ENCODE results near the gene NCOA7. TPM values are rescaled to one million over a fixed set of nuclear protein-coding genes. Genes with fewer than 3 reads are reported as not detected.

Gene NCOA7
- total RNA-seq (2021; fragmentation: NEBNext Ultra II Directional; extraction: Animal tissue kit (Norgen Biotek cat#: 25700)) (10.3 and 10.7 TPM in 2 replicates), polyA plus RNA-seq (2011; rRNA removed) (2.0 and 2.6 TPM in 2 replicates), polyA minus RNA-seq (2011; rRNA and poly(A)+ RNA removed) (19.8 and 24.2 TPM in 2 replicates)
- 4.1 TPM for polyA plus RNA-seq (2011; cell fraction: cytosol; rRNA removed)
- 6.6 TPM for polyA plus RNA-seq (2011; cell fraction: nucleus; rRNA removed)
- polyA plus RNA-seq (2012, experiment 1 of 2) = 5.3 to 12.3 TPM (median 5.7 TPM) in 4 replicates
- 0.34 TPM for polyA plus RNA-seq (2012, experiment 2 of 2)
- polyA plus RNA-seq (2013, experiment 1 of 2) = 7.8 TPM
- 6.5 TPM for polyA plus RNA-seq (2013, experiment 2 of 2)
- polyA minus RNA-seq (2011; cell fraction: cytosol; rRNA and poly(A)+ RNA removed) = 7.0 TPM
- 12.3 TPM for polyA minus RNA-seq (2011; cell fraction: nucleus; rRNA and poly(A)+ RNA removed)
- long read RNA-seq, experiment 1, partial matches to known transcripts = 5 of 5 reads
- long read RNA-seq, experiment 1, other reads (novel, unspliced or antisense) = 0 of 5 reads
- long read RNA-seq, experiment 2 = 0 reads

- Histone ChIP-seq H2BK120ac (replicated peaks; ENCODE audit: low read depth, low read length) (no peak within 1 kb of the TSS), H4K8ac (ENCODE audit: extremely low read depth, insufficient read depth, low read length) (peak within 1 kb of the TSS; percentile 58), H3K4me1 (replicated peaks in 1 of 4; ENCODE audit: control insufficient read depth in 3 of 4, insufficient read depth in 4 of 4, low read length in 3 of 4) (peaks cover 2 to 10% (median 4%) of the 10 kb centered on the region in 4 experiments; a peak in 4 of 7 replicates), H4K20me1 (replicated peaks in 1 of 2; ENCODE audit: control insufficient read depth in 1 of 2, insufficient read depth in 2 of 2, low read length in 2 of 2) (no peaks in the 10 kb centered on the region), H3K4me3 (ENCODE audit: extremely low read depth in 1 of 4, insufficient read depth in 2 of 4, low read depth in 3 of 4, low read length in 4 of 4) (peak within 1 kb of the TSS; percentile 66 to 84 (median 74)), H3K18ac (ENCODE audit: extremely low read depth, low read length) (peak within 1 kb of the TSS; percentile 95), H2BK5ac (ENCODE audit: low read depth, low read length) (peak within 1 kb of the TSS; percentile 69; the same call in 1 of the 2 replicates), H3K27ac (ENCODE audit: low read depth, low read length) (peak within 1 kb of the TSS; percentile 49; the same call in 1 of the 2 replicates), H2AFZ (ENCODE audit: low read length) (peak within 1 kb of the TSS; percentile 89), H3K4me2 (ENCODE audit: insufficient read depth in 1 of 2, low read depth in 2 of 2, low read length in 2 of 2) (peak within 1 kb of the TSS; percentile 75 to 89), H2BK15ac (ENCODE audit: low read length) (no peak within 1 kb of the TSS), H2BK20ac (ENCODE audit: low read length) (no peak within 1 kb of the TSS), H3K79me2 (ENCODE audit: control insufficient read depth in 1 of 2, insufficient read depth in 2 of 2, low read length in 2 of 2) (0 out of 4 replicates have a peak, but pooled peaks cover 0 to 5% of the 10 kb centered on the region in 2 experiments), H4K91ac (replicated peaks; ENCODE audit: insufficient read length, low read length) (peak within 1 kb of the TSS; percentile 67), H3K9me3 (ENCODE audit: insufficient read depth in 2 of 2, low read depth in 1 of 2, low read length in 1 of 2) (no peaks in the 10 kb centered on the region), H3K36me3 (ENCODE audit: control insufficient read depth in 2 of 4, insufficient read depth in 4 of 4, low read length in 3 of 4) (no peaks in the 10 kb centered on the region), H3K4ac (replicated peaks; ENCODE audit: insufficient read length, low read depth, low read length) (no peak within 1 kb of the TSS), H2AK5ac (ENCODE audit: low read depth, low read length) (peak within 1 kb of the TSS; percentile 18; the same call in 1 of the 2 replicates), H2BK12ac (ENCODE audit: low read depth, low read length) (no peak within 1 kb of the TSS), H3K23me2 (ENCODE audit: low read depth, low read length) (peaks cover 11% of the 10 kb centered on the region), H3K79me1 (ENCODE audit: low read depth, low read length) (no peaks in the 10 kb centered on the region), H3K27me3 (replicated peaks in 1 of 4; ENCODE audit: control insufficient read depth in 3 of 4, extremely low read depth in 1 of 4, insufficient read depth in 3 of 4, low read length in 3 of 4) (no peaks in the 10 kb centered on the region; a peak in 1 of 7 replicates), H4K5ac (ENCODE audit: insufficient read length, low read depth, low read length) (peak within 1 kb of the TSS; percentile 19), H3K14ac (ENCODE audit: insufficient read length) (no peak within 1 kb of the TSS), H3K56ac (replicated peaks; ENCODE audit: insufficient read length, low read depth, low read length) (peak within 1 kb of the TSS; percentile 30), H3K23ac (ENCODE audit: insufficient read length) (no peak within 1 kb of the TSS), H3K9ac (replicated peaks in 1 of 4; ENCODE audit: extremely low read depth in 1 of 4, low read depth in 3 of 4, low read length in 3 of 4) (peak within 1 kb of the TSS; percentile 52 to 73 (median 58))
- WGBS, 2 experiments (ENCODE audit: extremely low coverage in 1 of 2, insufficient coverage in 1 of 2, insufficient read length in 1 of 2, insufficient replicate concordance in 2 of 2, low coverage in 1 of 2, low lambda C conversion rate in 2 of 2, missing lambda C conversion rate in 1 of 2) = 1% methylated on average over 89 of the region's 100 CpGs; no CpG with 5 or more reads in 1 of the 2 experiments
- FAIRE-seq (no peak), DNase-seq (ENCODE audit: low read depth in 1 of 2, low spot score in 2 of 2) (peak in 1 of 2 experiments; percentile 84)
- POLR2A ChIA-PET (ENCODE audit: partially characterized antibody) = interaction anchor here (0.5 to 3.2 kb wide), 15 partner anchors 9 to 489 kb away, joined by 3 to 66 read pairs (median 5); partner anchors contain the start of genes HDDC2 and TRMT11
- CTCF ChIA-PET (ENCODE audit: partially characterized antibody) = interaction anchor here (0.6 to 6.2 kb wide), 27 partner anchors 10 to 919 kb away, joined by 3 to 77 read pairs (median 5); partner anchors contain the start of genes HDDC2 and HINT3
- TF ChIP-seq POLR2A (IDR thresholded peaks at IDR 0.05; ENCODE audit: control extremely low read depth in 1 of 2, low read depth in 2 of 2, low read length in 2 of 2) (peak; percentile 53 to 77), SIN3A (conservative IDR thresholded peaks at IDR 0.05 in 1 of 2, IDR thresholded peaks at IDR 0.05 in 1 of 2; ENCODE audit: low read depth in 1 of 2, low read length in 2 of 2) (0 out of 4 replicates have a peak, but pooled peaks have one; percentile 25 to 41), NANOG (IDR thresholded peaks at IDR 0.05; ENCODE audit: insufficient read depth, low read depth, low read length, poor library complexity, severe bottlenecking) (no peak), POLR2AphosphoS5 (IDR thresholded peaks at IDR 0.05; ENCODE audit: low read depth, low read length) (0 out of 2 replicates have a peak, but pooled peaks have one; percentile 13), RFX5 (IDR thresholded peaks at IDR 0.05; ENCODE audit: borderline replicate concordance, low read depth, low read length) (no peak), YY1 (IDR thresholded peaks at IDR 0.05; ENCODE audit: low read depth, low read length) (no peak), PHF8 (conservative IDR thresholded peaks at IDR 0.05; ENCODE audit: low read depth, low read length) (peak; percentile 71), TAF1 (IDR thresholded peaks at IDR 0.05; ENCODE audit: low read depth, low read length) (peak; percentile 33; the same call in 1 of the 2 replicates), ASH2L (IDR thresholded peaks at IDR 0.05; ENCODE audit: low read length) (peak; percentile 97)
Measured at GRCh38 chr6:125790358-125791150, at the start of gene NCOA7. Gene NCOA7, plus strand, starts transcription at chr6:125790960. Its CDS starts 24,395 bp downstream, at chr6:125815355.
